ENCODE data around the gene GALNT8.
"Not testable (repeated sequence)": the region's sequence is repeated elsewhere in the genome, so short reads cannot be mapped to it uniquely, and the experiment has no call there.

Gene GALNT8

DNA sequence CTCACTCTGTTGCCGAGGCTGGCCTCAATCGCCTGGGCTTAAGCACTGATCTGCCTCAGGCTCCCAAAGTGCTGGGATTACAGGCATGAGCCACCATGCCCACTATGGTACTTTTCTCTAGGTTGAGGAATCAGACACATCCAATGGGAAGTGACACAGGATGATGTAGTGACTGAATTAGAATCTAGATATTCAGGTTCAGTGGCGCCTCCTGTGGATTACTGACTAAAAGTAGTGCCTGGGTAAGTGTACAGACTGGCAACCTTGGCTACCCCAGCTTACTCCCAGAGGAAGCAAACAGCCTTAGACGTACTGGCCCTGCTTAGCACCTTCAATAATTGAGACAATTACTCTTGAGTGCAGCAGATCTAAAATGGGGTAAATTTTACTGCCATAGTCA is 22.8 kb downstream of the GALNT8 start:
- no peak for DNase-seq (ENCODE audit: low spot score)

DNA sequence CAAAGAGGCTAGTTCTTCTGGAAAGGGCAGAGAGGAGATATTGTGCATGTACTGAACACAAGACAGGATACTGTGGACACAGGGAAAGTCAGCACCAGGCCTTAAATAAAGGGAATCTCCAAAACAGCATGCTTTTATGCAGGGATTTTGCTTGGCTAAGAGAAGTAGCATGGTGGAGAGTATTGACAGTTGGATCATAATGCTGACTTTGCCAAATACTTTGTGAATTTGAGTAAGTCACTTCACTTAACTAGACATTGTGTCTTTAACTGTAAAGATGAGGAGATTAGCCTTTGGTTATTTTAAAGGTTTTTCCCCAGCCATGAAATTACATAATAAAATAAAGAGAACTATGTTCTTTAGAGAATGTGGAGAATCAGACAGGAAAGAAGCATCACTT is 24.5 kb downstream of the GALNT8 start:
- no peak for DNase-seq (ENCODE audit: low spot score)

DNA sequence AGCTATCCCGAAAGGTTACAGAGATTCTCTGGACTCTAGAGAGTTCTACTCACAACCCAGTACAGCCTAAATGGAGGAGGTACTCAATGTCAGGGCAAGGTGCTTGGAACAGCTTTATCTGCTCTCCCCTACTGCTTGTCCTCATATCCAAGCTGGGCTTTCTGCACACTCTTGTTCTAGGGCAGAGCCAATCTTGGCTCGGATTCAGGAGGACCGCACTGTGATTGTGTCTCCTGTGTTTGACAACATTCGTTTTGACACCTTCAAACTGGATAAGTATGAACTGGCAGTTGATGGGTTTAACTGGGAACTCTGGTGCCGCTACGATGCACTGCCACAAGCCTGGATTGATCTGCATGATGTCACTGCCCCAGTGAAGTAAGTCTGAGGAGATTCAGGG is 25.0 kb downstream of the GALNT8 start:
- no peak for DNase-seq (ENCODE audit: low spot score)

DNA sequence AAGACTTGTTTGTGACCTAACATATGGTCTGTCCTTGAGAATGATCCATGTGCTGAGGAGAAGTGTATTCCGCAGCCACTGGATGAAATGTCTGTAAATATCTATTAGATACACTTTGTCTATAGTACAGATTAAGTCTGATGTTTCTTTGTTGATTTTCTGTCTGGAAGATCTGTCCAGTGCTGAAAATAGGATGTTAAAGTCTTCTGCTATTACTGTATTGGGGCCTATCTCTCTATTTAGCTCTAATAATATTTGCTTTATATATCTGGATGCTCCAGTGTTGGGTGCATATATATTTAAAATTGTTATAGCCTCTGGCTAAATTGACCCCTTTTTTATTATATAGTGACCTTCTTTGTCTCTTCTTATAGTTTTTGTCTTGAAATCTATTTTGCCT is 31.5 kb downstream of the GALNT8 start:
- not testable (repeated sequence) for DNase-seq (ENCODE audit: low spot score)

DNA sequence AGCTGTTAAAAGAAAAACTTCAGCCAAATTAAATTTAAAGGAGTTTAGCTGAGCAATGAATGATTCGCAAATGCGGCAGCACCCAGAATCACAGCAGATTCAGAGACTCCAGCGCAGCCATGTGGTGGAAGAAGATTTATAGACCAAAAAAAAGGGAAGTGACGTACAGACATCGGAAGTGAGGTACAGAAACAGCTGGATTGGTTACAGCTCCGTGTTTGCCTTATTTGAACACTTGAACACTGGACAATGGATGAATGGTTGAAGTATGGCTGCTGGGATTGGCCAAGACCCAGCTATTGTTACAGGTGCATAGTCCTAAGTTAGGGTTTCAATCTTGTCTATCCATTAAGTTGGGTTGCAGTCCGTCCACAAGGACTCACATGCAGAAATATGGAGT is 42.6 kb downstream of the GALNT8 start:
- DNase-seq (ENCODE audit: low spot score) = no peak

DNA sequence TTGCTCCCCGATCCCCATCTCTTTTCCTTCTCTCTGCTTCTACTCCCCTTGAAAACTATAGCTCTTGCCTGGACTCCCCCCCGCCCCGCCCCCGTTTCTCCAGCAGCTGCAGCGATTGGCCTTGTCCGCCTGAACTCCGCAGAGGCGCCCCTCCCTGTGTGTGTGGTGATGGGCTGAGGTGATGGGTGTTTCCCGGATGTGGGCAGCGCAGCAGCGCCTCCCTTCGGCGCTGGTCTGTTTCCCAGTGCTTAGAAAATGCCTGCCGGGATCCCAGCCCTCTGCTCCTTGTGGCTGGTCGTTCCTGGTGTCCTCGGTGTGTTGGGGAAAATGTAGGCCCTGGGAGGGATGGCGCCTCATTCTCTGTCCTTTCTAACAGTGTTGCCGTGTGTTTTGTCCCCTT is 43.3 kb downstream of the GALNT8 start:
- no peak for DNase-seq (ENCODE audit: low spot score)

DNA sequence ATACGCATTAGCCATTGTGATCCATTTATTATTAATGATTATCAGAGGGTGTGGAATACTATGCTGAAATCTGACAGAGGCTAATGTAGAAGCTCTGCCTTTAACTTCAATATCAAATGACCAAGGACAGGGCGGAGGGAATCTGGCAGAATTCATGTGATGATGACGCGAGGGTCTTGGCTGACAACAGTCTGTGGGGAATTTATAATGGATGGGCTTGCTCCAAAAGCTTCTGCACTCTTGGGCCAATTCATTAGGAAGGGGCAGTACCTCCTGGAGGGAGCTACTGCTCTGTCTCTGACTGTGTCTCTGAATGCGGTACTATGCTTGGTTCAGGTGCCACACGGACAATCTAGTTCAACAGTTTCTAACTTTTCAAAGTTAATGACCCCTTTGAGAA is 46.2 kb downstream of the GALNT8 start:
- no peak for DNase-seq (ENCODE audit: low spot score)

DNA sequence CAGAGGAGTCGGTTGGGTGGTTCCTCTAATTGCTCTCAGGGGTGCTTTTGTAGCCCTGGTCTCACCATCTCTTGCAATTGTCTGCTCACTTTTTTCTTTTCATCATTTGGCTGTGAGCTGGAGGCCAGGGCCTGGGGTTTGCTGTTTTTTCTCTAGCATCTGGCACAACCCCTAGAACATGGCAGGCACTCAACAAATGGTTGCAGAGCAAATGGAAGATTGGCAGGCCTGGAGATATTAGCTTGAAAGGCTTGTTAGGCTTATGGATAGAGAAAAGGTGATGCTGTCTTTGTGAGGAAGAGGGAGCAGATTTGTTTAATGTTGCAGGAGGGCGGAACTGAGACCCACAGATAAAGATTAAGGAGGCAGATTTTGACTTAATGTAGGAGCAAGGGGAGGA is 47.0 kb downstream of the GALNT8 start:
- DNase-seq (ENCODE audit: low spot score) = no peak

DNA sequence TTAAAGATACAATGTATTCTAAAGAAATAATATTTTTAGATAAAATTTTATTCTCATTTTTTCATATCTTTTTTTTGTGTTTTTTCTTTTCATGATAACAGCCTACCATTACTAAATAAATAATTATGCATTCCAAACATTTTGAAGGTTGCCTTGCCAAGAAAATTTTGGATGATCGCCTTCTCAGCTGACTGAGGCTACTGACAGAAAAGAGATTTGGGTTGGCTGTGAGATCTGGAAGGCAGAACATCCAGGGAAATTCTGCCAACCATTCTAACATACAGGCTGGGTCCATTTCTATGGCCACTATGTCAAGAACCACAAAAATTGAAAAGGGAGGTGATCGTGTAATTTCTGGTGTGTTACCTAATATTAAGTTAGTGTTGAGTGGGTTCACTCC is 48.1 kb downstream of the GALNT8 start:
- no peak for DNase-seq (ENCODE audit: low spot score)

DNA sequence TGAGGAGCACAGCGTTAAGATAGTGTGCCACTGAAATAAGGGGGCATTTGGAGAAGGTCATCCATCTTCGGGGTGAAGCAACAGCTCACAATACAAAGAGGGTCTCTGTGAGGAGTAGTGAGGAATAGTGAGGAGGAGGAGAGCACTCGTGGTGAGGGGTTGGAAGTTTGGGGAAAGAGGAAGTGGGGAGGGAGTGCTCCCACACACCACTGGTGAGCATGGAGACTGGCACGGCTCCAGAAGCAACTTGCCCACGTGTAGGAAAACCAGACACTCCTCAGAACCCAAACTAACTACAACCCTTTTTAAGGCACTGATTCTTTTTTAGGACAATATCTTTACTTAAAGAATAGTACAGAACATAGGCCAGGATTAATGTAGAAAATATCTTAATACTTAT is 48.9 kb downstream of the GALNT8 start:
- no peak for DNase-seq (ENCODE audit: low spot score)

DNA sequence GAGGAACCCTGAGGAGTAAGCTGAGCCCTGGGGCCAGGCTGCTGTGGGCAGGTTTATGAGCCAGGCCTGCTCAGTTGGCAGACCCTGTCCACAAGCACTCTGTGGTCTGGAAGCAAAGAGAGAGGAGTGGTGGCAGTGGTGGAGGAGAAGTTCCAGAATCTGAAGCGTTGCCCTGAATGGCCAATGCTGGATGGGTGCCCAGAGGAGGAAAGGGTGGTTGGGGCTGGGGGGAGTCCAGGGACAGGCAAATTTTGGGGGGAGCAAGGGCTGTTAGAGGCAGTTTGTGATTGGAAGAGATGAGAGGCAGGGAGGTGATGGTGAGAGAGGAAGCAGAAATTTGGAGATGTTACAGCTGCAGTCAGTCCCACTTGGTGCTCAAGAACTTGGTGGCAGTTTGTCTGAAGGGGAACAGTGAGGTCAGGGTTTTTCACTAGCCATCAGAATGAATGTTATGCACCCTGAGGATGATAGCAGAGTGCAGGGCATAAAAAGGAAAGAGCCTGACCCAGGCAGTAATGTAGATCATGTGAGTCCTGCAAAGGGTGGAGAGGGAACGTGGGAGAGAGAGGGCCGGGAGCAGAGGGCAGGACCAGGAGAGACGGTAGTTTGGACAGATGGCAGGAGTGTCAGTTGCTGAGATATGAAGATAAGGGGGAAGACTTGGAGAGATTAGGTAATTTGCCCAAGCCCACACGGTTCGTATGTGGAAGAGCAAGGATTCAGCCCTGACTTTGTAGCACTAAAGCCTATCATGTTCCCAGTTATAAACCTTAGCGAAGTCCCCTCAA is 51.2 kb downstream of the GALNT8 start:
- DNase-seq (ENCODE audit: low spot score) = no peak

DNA sequence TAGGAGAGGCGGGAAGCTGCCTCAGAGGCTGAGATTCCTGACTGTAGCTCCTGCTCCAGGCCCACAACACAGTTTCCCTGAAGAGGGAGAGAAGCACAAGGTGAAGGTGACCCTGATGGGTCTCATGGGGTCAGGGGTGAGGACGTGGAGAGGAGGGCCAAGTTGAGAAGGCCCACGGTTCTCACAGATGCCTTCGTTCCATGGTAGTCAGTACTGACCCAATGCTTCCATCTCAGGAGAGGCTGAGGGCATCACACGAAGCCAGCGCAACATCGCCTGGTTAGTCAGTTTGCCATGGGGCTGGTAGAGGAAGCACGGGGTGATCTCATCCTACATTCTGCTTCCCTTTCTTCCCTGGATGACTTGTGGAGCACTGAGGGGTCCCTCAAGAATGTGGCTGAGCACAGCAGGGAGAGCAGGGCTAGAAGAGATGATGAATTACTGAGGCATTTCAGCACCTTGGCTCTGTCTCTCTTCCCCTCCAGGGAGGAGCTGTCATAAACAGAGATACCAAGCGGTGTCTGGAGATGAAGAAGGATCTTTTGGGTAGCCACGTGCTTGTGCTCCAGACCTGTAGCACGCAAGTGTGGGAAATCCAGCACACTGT is 51.9 kb downstream of the GALNT8 start:
- no peak for DNase-seq (ENCODE audit: low spot score)

DNA sequence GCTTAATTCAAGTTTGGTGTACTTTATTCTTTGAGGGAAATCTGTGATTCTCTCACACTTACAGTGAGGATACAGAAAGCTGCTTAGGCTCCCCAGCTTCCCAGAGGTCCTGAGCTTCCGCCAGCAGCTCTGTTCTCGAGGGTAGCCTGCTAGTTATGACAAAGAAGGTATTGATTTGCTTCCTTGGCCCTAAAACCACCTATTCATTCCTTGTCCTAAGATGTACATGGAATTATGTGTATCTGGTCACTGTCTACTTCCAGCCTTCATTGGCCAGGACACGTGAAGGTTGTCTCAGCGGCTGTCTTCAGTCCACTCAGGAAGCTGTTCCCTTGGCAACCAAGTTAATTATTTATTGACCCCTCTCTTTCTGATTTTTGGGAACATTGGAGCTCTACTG is 55.7 kb downstream of the GALNT8 start:
- no peak for DNase-seq (ENCODE audit: low spot score)

DNA sequence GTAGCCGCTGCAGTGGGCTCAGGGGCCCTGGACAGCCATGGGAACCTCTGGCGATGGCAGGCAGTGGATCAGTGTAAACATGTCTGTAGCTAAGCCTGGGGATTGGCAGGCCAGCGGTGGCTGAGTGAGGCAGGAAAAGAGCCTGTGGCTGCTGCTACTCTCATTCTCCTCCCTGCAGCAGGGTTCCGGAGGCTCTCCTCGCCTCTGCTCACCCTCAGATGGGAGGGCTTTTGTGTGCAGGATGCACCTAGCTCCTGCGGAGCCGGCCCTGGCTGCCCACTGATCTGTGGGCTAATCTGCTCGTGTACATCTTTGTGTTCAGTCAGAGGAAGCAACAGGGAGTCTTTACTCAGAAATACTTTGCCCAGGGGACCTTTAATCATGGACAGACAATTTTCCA is 59.5 kb downstream of the GALNT8 start:
- no peak for DNase-seq (ENCODE audit: low spot score)

DNA sequence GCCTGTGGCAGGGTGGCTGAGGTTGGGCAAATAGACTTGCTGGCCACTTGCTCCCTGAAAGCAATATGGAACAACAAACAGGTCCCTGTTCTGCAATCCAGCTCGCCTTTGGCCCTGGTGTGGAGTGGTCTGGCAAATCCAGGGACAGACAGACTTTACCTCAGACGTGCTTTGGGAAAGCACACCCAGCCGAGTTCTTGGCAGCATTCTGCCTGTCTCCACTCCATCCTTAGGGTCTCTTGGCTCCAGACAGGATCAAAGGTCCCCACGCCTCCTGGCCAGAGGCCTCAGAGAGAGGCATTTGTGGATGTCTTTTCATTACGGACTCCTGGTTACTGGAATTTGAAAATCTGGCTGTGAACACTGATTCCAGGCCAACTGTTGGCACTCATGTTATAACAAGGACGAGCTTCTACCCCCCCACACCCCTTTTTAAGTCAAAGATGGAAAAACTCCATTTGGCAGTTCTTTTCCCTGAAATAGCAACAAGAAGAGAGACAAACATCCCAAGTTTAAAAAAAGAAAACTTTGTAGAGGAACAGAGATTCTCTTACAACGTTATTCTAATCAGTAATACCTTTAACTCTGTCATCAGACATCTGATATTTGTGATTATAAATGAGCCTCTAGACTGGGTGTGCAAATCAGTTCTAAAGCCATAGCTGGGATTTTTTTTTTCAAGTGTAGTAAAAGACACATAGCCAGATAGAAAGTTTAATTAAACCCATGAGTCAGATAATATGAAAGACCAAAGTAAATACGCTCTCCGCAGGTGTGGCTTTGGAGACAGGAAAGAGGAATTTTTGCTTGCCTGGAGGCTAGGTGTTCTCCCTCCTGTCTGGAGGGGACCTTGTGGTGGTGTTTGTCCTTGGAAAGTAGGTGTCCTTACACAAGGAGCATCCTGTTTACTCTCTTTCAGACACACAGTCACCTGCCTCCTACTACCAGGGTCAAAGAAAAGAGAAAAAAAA is 60.7 kb downstream of the GALNT8 start:
- DNase-seq (ENCODE audit: low spot score) = no peak

DNA sequence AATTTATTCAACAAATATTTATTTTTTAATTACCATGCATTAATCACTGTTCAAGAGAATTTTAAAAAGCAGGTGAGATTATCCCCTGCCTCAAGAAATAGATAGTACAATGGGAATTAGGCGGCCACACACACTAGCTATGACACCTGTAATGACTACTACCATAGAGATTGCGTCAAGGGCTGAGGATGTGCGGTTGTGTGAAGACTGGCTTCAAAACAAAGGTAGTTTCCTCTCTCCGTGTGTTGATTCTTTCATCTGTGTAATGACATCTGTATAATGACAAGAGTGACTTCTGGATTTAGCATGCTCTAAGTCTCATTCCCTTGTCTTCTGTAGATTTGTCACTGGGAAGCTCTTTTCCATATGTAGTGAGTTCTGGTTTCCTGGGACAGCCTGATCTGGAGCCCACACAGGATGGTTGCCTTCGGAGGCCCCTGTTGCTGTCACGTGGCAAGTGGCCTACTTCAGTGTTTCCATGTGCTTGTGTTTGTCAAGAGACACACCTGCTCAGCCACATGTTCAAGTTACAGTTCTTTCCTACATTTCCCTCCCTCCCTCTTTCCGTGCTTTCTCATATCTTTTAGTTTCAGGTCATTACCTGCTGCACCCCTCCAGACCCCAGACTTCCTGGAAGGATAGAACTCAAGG is 64.3 kb downstream of the GALNT8 start:
- no peak for DNase-seq (ENCODE audit: low spot score)

DNA sequence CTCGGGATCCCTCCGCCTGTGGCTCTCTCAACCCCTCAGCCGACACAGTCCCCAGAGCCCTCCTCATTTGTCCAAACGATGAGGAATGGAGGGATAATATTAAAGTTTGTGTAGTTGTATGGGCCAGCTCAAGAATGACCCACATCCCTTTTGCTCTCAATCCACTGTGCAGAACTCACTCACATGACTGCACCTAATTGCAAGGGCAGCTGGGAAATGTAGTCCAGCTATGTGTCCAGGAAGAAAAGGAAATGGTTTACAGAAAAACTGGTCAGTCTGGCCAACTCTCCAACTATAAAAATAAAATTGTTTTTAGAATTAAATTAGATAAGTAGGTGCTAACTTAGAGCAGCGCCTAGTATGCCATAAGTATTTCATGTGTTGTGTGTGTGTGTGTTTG is 66.6 kb downstream of the GALNT8 start:
- no peak for DNase-seq (ENCODE audit: low spot score)

DNA sequence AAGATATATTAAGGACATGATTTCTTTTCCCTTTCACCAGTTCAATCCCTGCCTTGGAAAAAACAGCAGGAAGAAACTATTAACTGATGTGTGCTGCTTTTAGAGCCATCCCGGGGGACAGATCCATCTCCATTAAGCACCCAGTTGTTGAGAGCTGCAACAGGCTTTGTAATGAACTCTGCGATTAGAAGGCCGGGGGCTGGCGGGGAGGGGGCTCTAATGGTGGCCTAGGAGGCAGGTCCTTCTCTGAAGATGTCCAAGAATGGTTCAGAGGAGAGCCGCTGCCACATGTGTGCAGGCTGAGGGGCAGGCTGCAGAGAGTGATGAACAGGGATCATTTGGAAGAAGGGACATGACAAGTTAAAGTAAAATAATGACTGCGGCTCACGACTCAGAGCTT is 67.8 kb downstream of the GALNT8 start:
- DNase-seq (ENCODE audit: low spot score) = no peak

DNA sequence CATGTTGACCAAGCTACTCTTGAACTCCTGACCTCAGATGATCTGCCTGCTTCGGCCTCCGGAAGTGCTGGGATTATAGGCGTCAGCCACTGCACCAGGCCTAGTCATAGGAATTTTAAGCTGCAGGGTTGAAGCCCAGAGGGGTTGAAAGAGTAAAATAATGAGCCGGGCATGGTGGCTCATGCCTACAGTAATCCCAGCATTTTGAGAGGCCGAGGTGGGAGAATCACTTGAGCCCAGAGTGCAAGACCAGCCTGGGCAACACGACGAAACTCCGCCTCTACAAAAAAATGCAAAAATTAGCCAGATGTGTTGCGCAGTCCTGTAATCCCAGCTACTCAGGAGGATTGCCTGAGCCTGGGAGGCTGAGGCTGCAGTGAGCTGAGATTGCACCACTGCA is 69.6 kb downstream of the GALNT8 start:
- no peak for DNase-seq (ENCODE audit: low spot score)

DNA sequence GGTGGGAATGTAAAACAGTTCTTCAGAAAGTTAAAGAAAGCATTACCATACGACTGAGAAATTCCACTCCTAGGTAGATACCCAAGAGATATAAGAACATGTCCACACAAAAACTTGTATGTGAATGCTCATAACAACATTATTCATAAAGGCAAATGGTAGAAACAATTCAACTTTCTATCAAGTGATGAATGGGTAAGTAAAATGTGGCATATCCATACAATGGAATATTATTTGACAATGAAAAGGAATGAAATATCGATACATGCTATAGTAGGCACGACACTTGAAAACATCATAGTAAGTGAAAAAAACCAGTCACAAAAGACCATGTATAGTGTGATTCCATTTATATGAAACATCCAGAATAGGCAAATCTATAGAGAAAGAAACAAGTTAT is 71.3 kb downstream of the GALNT8 start:
- DNase-seq (ENCODE audit: low spot score) = no peak

DNA sequence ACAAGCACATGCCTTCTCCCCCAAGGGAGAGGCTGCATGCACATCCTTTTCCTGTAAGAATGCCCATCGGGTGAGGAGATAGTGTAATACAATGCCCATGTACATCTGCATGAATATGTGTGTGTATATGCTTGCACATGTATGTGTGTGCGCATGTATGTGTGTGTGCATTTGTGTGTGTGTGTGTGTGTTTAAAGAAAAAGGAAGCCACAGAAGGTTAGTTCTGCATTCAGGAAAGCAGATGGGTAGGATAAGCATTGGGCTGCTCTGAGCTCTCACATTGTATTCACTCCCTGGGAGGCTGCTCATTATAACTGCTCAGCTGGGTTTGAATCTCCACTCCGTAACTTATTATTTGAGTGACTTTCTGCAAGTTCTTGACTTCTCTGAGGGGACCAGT is 74.3 kb downstream of the GALNT8 start:
- DNase-seq (ENCODE audit: low spot score) = no peak

DNA sequence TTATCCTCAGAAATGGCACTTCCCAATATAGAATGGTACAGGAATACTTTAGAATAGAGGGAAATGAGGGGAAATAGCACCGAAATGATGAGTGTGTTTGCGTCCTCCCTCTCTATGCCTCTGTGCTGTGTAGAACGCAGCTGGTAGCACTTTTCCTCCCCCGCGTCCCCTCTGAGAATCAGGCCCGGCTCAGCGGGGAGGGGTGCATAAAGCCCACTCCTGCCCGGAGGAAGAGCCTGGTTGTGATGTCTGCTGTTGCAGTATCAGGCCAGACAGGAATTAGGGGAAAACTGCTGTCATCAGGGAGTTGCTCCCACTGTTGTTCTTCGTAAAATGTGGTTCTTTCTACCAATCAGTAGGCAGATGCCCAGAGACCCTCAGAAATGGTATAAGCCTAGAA is 76.0 kb downstream of the GALNT8 start:
- no peak for DNase-seq (ENCODE audit: low spot score)
